ENCODE measurements around the gene RPS15.

Gene RPS15

GRCh38 chr19:1461862-1462261, 23.7 kb downstream of the RPS15 start:
- no peak overlapping the region for H3K4me3 ChIP-seq (ENCODE audit: low read depth, low read length)
- no peak for TF ChIP-seq CTCF (IDR thresholded peaks at IDR 0.05; ENCODE audit: insufficient read depth, low read depth, low read length, missing control alignments)
- no peak for DNase-seq (ENCODE audit: low read depth)

- no peak overlapping the region for H3K4me3 ChIP-seq (ENCODE audit: low read depth, low read length)
- no peak for TF ChIP-seq CTCF (IDR thresholded peaks at IDR 0.05; ENCODE audit: insufficient read depth, low read depth, low read length, missing control alignments)
- no peak for DNase-seq (ENCODE audit: low read depth)
These were observed 27.2 kb downstream of the RPS15 start for GRCh38 chr19:1465191-1466016.

- no peak for TF ChIP-seq CTCF (IDR thresholded peaks at IDR 0.05; ENCODE audit: insufficient read depth, low read depth, low read length, missing control alignments)
- H3K4me3 ChIP-seq (ENCODE audit: low read depth, low read length), result no peak overlapping the region
- DNase-seq (ENCODE audit: low read depth), result no peak
These were observed 27.8 kb downstream of the RPS15 start for GRCh38 chr19:1466018-1466460.

- H3K4me3 ChIP-seq (ENCODE audit: low read depth, low read length), result no peak overlapping the region
- TF ChIP-seq CTCF (IDR thresholded peaks at IDR 0.05; ENCODE audit: insufficient read depth, low read depth, low read length, missing control alignments), result no peak
- no peak for DNase-seq (ENCODE audit: low read depth)
These were observed 28.4 kb downstream of the RPS15 start for GRCh38 chr19:1466461-1467214.

- H3K4me3 ChIP-seq (ENCODE audit: low read depth, low read length), result no peak overlapping the region
- DNase-seq (ENCODE audit: low read depth), result no peak
- no peak for TF ChIP-seq CTCF (IDR thresholded peaks at IDR 0.05; ENCODE audit: insufficient read depth, low read depth, low read length, missing control alignments)
These were observed 29.0 kb downstream of the RPS15 start for GRCh38 chr19:1467215-1467489.

GRCh38 chr19:1467490-1468273, 29.5 kb downstream of the RPS15 start:
- no peak for DNase-seq (ENCODE audit: low read depth)
- no peak overlapping the region for H3K4me3 ChIP-seq (ENCODE audit: low read depth, low read length)
- no peak for TF ChIP-seq CTCF (IDR thresholded peaks at IDR 0.05; ENCODE audit: insufficient read depth, low read depth, low read length, missing control alignments)

Measured in GM12865 (cell line).